Activated CD4-positive, CD25-positive, alpha-beta regulatory T cell treated with anti-CD3 and anti-CD28 coated beads, Interleukin-2, amount 50 U/mL, for 72 hours (primary cell): ENCODE data around the gene SOX18.
"Not testable (repeated sequence)": the region's sequence is repeated elsewhere in the genome, so short reads cannot be mapped to it uniquely, and the experiment has no call there.

ENCODE experiments used
- DNase-seq: peaks from one replicate; pipeline ENCODE4 v3.0.0; 2021

The SOX18 gene

GRCh38 chr20:64049060-64049877 lies at the start of gene SOX18:
SOX18 (minus strand) TSS chr20:64049639; CDS start chr20:64049516, 123 bp downstream.
- DNase-seq, result no peak

GRCh38 chr20:64098471-64099013 lies 49.1 kb upstream of the SOX18 start:
- no peak for DNase-seq

- DNase-seq, result no peak
Observed at GRCh38 chr20:64096535-64096934, 47.1 kb upstream of the SOX18 start.

- DNase-seq, result no peak
Observed at GRCh38 chr20:64095927-64096326, 46.5 kb upstream of the SOX18 start.

GRCh38 chr20:64095455-64095854 lies 46.0 kb upstream of the SOX18 start:
- no peak for DNase-seq

GRCh38 chr20:64093013-64093503 lies 43.6 kb upstream of the SOX18 start:
- DNase-seq, result no peak

- no peak for DNase-seq
Observed at GRCh38 chr20:64092258-64093012, 43.0 kb upstream of the SOX18 start.

GRCh38 chr20:64091770-64092169 lies 42.3 kb upstream of the SOX18 start:
- DNase-seq, result no peak

- no peak for DNase-seq
Observed at GRCh38 chr20:64091340-64091739, 41.9 kb upstream of the SOX18 start.

- DNase-seq, result no peak
Observed at GRCh38 chr20:64090165-64090564, 40.7 kb upstream of the SOX18 start.

GRCh38 chr20:64088586-64088985 lies 39.1 kb upstream of the SOX18 start:
- DNase-seq, result not testable (repeated sequence)

- DNase-seq, result not testable (repeated sequence)
Observed at GRCh38 chr20:64087226-64087825, 37.9 kb upstream of the SOX18 start.

- DNase-seq, result no peak
Observed at GRCh38 chr20:64086801-64087200, 37.4 kb upstream of the SOX18 start.

GRCh38 chr20:64084685-64085152 lies 35.3 kb upstream of the SOX18 start:
- no peak for DNase-seq

GRCh38 chr20:64083804-64084684 lies 34.6 kb upstream of the SOX18 start, which contains the start of gene LKAAEAR1:
LKAAEAR1 (minus strand) TSS chr20:64084398; CDS start chr20:64084219, 179 bp downstream.
- no peak for DNase-seq

GRCh38 chr20:64083378-64083803 lies 34.0 kb upstream of the SOX18 start:
- DNase-seq, result peak; percentile 70

- DNase-seq, result no peak
Observed at GRCh38 chr20:64082820-64083377, 33.5 kb upstream of the SOX18 start.

GRCh38 chr20:64082126-64082731 lies 32.8 kb upstream of the SOX18 start:
- DNase-seq, result no peak

GRCh38 chr20:64081624-64081964 lies 32.2 kb upstream of the SOX18 start:
- no peak for DNase-seq

GRCh38 chr20:64080813-64081623 lies 31.6 kb upstream of the SOX18 start:
- no peak for DNase-seq
